HL-60/S4 treated with phorbol 12-myristate 13-acetate at 8.2 ng/mL for 4 days and 3 days (cell line): ENCODE measurements around the gene GRIP2.

Experiments used
- in situ Hi-C: fragments of 300-500 bp; cut with MboI; formaldehyde crosslinking; loops from 2 replicates; pipeline ENCODE4 v1.15.0; 2022; ENCODE audit warnings: low sequenced_read_pairs

The GRIP2 gene

GRCh38 chr3:14541646-14542045 lies 1.5 kb upstream of the GRIP2 start:
- in situ Hi-C loops = no loop called here

GRCh38 chr3:14540821-14541385 lies 761 bp upstream of the GRIP2 start:
- in situ Hi-C loops = no loop called here

- in situ Hi-C loops = no loop called here
Measured at GRCh38 chr3:14539384-14539741, 779 bp downstream of the GRIP2 start.

- in situ Hi-C loops = no loop called here
Measured at GRCh38 chr3:14538451-14539088, 1.6 kb downstream of the GRIP2 start.

- in situ Hi-C loops = no loop called here
Measured at GRCh38 chr3:14537590-14538450, 2.3 kb downstream of the GRIP2 start.

GRCh38 chr3:14536837-14537589 lies 3.1 kb downstream of the GRIP2 start:
- in situ Hi-C loops = no loop called here

GRCh38 chr3:14536055-14536815 lies 3.9 kb downstream of the GRIP2 start:
- in situ Hi-C loops = no loop called here

GRCh38 chr3:14535616-14536015 lies 4.5 kb downstream of the GRIP2 start:
- in situ Hi-C loops = no loop called here

GRCh38 chr3:14534516-14535191 lies 5.5 kb downstream of the GRIP2 start:
- in situ Hi-C loops = no loop called here

GRCh38 chr3:14533457-14533958 lies 6.6 kb downstream of the GRIP2 start:
- in situ Hi-C loops = no loop called here

- in situ Hi-C loops = no loop called here
Measured at GRCh38 chr3:14532691-14533456, 7.3 kb downstream of the GRIP2 start.

- in situ Hi-C loops = no loop called here
Measured at GRCh38 chr3:14531856-14532395, 8.2 kb downstream of the GRIP2 start.

GRCh38 chr3:14528081-14528480 lies 12.1 kb downstream of the GRIP2 start:
- in situ Hi-C loops = no loop called here

GRCh38 chr3:14525685-14526631 lies 14.2 kb downstream of the GRIP2 start:
- in situ Hi-C loops = no loop called here

GRCh38 chr3:14524920-14525660 lies 15.1 kb downstream of the GRIP2 start:
- in situ Hi-C loops = no loop called here

- in situ Hi-C loops = no loop called here
Measured at GRCh38 chr3:14524311-14524711, 15.8 kb downstream of the GRIP2 start.

GRCh38 chr3:14523792-14524191 lies 16.4 kb downstream of the GRIP2 start:
- in situ Hi-C loops = no loop called here
